Measurements from ENCODE around the gene OR5AU1.

The OR5AU1 gene

DNA sequence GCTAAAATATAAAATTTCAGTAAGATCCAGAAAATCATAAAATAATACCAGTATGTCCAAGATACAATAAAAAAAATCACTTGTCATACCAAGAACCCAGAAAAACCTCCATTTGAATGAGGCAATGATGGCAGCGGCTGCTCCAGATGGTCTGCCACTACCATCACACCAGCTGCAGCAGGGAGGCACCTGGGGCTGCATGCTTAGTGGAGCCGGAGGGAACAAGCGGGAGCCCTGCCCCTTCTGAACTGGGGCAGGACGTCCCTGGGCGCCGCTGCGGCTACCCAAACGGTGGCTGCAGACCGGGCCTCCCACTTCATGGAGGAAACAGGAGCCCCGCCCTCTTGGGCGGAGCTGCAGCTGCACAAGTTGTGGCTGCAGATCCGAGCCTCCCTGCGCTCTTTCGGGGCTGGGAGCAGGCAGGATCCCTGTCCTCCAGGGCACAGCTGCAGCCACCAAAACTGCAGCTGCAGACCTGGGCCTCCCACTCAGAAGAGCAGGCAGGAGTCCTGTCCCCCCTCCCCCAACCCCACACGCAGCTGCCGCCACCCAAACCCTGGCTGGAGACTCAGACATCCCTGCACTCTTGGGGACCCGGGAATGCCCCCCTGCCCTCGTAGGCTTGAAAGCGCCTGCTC lies 36.1 kb upstream of the OR5AU1 start:
- H3K4me3 ChIP-seq (ENCODE audit: low read depth, low read length), result peak overlapping the region; percentile 38
- TF ChIP-seq, protein P1, sequence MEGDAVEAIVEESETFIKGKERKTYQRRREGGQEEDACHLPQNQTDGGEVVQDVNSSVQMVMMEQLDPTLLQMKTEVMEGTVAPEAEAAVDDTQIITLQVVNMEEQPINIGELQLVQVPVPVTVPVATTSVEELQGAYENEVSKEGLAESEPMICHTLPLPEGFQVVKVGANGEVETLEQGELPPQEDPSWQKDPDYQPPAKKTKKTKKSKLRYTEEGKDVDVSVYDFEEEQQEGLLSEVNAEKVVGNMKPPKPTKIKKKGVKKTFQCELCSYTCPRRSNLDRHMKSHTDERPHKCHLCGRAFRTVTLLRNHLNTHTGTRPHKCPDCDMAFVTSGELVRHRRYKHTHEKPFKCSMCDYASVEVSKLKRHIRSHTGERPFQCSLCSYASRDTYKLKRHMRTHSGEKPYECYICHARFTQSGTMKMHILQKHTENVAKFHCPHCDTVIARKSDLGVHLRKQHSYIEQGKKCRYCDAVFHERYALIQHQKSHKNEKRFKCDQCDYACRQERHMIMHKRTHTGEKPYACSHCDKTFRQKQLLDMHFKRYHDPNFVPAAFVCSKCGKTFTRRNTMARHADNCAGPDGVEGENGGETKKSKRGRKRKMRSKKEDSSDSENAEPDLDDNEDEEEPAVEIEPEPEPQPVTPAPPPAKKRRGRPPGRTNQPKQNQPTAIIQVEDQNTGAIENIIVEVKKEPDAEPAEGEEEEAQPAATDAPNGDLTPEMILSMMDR (IDR thresholded peaks at IDR 0.05; ENCODE audit: low read depth, low read length), result no peak

DNA sequence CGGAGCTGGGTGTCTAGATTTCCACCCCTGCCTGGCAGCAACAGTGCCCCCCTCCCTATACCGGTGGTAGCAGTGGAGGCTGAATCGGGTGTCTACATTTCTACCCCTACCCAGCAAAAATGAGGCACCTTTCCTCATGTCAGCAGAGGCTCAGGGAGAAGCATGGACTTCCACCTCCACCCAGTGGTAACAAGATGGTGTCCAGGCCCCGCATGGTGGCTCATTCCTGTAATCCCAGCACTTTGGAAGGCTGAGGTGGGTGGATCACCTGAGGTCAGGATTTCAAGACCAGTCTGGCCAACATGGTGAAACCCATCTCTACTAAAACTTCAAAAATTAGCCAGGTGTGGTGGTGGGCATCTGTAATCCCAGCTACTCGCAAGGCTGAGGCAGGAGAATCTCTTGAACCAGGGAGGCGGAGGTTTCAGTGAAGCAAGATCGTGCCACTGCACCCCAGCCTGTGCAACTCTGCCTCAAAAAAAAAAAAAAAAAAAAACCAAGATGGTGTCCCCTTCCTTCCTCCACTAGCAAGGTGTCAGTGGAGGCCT lies 35.5 kb upstream of the OR5AU1 start:
- no peak overlapping the region; the same call in 1 of the 2 replicates for H3K4me3 ChIP-seq (ENCODE audit: low read depth, low read length)
- TF ChIP-seq, protein P1 (IDR thresholded peaks at IDR 0.05; ENCODE audit: low read depth, low read length), result no peak

DNA sequence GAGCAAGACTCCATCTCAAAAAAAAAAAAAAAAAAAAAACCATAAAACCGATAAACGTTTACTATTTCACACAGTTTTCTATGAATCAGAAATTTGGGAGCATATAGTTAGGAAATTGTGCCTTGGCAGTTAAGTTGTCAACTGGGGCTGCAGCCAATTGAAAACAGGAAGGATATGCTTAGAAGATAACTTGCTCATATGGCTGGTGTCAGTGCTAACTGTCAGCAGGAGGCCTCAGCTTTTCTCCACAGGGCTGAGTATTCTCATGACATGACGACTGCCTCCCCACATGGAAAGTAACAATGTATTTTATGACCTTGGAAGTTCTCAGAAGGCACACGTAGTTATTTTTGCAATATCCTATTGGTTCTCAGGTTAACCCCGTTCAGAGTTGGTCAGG lies 29.6 kb upstream of the OR5AU1 start:
- no peak overlapping the region for H3K4me3 ChIP-seq (ENCODE audit: low read depth, low read length)
- TF ChIP-seq, protein P1 (IDR thresholded peaks at IDR 0.05; ENCODE audit: low read depth, low read length), result no peak

DNA sequence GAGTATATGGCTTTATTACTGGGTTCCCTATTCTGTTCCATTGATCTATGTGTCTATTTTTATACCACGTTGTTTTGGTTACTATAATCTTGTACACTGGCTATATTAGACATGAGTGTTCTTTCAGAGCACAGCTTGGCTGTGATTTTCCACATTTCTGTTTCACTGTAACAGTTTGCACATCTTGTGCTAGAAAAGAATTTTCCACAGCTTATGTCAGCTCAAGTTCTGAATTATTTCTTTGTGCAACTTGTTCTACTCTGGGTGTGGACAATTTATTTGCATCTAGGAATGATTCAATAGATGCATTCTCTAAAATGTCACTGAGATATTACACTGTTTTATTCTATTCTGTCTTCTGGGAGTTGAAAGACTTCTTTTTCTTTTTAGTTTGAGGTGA lies 28.4 kb upstream of the OR5AU1 start:
- no peak overlapping the region for H3K4me3 ChIP-seq (ENCODE audit: low read depth, low read length)
- TF ChIP-seq, protein P1 (IDR thresholded peaks at IDR 0.05; ENCODE audit: low read depth, low read length), result no peak

DNA sequence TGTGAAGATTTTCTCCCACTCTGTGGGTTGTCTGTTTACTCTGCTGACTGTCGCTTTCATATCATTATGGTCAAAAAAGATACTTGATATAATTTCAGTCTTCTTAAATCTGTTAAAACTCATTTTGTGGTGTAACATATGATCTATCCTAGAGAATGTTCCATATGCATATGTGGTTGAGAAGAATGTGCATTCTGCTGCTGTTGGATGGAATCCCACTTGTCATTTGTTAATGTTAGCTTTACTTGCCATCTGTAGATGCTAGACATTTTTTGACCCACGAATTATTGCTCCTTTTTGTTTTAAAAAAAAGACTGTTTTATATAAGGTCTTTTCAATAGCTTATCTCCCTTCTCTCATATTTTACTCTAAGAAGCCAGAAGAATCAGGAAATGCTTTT lies 26.3 kb upstream of the OR5AU1 start:
- no peak overlapping the region for H3K4me3 ChIP-seq (ENCODE audit: low read depth, low read length)
- TF ChIP-seq, protein P1 (IDR thresholded peaks at IDR 0.05; ENCODE audit: low read depth, low read length), result no peak

DNA sequence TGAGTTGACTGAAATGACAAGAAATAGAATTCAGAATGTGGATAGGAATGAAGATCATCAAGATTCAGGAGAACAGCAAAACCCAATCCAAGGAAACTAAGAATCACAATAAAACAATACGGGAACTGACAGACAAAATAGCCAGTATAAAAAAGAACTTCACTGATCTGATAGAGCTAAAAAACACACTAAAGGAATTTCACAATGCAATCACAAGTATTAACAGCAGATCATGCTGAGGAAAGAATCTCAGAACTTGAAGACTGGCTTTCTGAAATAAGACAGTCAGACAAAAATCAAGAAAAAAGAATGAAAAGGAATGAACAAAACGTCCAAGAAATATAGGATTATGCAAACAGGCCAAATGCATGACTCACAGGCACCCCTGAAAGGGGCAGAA lies 15.3 kb upstream of the OR5AU1 start:
- H3K4me3 ChIP-seq (ENCODE audit: low read depth, low read length), result no peak overlapping the region
- TF ChIP-seq, protein P1 (IDR thresholded peaks at IDR 0.05; ENCODE audit: low read depth, low read length), result no peak

DNA sequence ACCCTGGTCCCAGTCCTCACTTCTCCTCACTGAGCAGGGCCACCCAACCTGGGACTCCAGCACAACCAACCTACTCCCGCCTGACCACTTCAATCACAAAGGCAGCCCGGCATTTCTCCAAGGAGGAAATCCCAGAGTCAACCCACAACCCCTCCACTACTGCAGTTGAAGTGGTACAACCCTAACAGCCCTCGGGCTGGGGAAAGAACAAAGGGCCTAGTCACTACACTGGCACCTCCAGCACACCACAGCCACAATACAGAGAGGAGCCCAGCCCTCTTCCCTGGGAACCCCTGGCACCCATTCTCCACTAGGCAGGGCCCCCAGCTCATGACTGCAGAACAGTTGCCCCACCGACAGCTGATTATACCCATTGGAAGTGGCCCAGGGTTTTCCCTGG lies 13.7 kb upstream of the OR5AU1 start:
- TF ChIP-seq, protein P1 (IDR thresholded peaks at IDR 0.05; ENCODE audit: low read depth, low read length), result no peak
- no peak overlapping the region for H3K4me3 ChIP-seq (ENCODE audit: low read depth, low read length)

Data from WI38 (cell line).